T-helper 1 cell (primary cell): ENCODE results near the gene MBD4.
A peak's percentile ranks its signal among the peaks of the same experiment; 100 is the strongest.
"Not testable (repeated sequence)": the region's sequence is repeated elsewhere in the genome, so short reads cannot be mapped to it uniquely, and the experiment has no call there.

ENCODE experiments used
- DNase-seq, 5 donors: peaks; one replicate each; pipeline ENCODE4 v3.0.0-alpha.2; 2012 to 2020

MBD4 gene

GRCh38 chr3:129404130-129404529 lies 35.6 kb downstream of the MBD4 start:
- DNase-seq: no peak

GRCh38 chr3:129403450-129403849 lies 36.3 kb downstream of the MBD4 start:
- DNase-seq: no peak

GRCh38 chr3:129402616-129403015 lies 37.1 kb downstream of the MBD4 start:
- DNase-seq: no peak

- no peak for DNase-seq
Measured at GRCh38 chr3:129402210-129402609, 37.5 kb downstream of the MBD4 start.

- no peak for DNase-seq
Measured at GRCh38 chr3:129399895-129400357, 39.8 kb downstream of the MBD4 start.

GRCh38 chr3:129399145-129399894 lies 40.4 kb downstream of the MBD4 start:
- peak; percentile 38 to 87 (median 71) for DNase-seq

- peak in 2 of 5 donors; percentile 3 to 4 for DNase-seq
Measured at GRCh38 chr3:129398803-129399144, 41.0 kb downstream of the MBD4 start.

- not testable (repeated sequence) for DNase-seq
Measured at GRCh38 chr3:129393760-129394564, 45.8 kb downstream of the MBD4 start.

- no peak for DNase-seq
Measured at GRCh38 chr3:129393271-129393670, 46.5 kb downstream of the MBD4 start.

- not testable (repeated sequence) for DNase-seq
Measured at GRCh38 chr3:129392106-129392887, 47.5 kb downstream of the MBD4 start.

GRCh38 chr3:129391583-129391982 lies 48.2 kb downstream of the MBD4 start:
- not testable (repeated sequence) for DNase-seq

- DNase-seq: no peak
Measured at GRCh38 chr3:129389572-129389937, 50.2 kb downstream of the MBD4 start.

- not testable (repeated sequence) for DNase-seq
Measured at GRCh38 chr3:129388791-129389571, 50.8 kb downstream of the MBD4 start.

GRCh38 chr3:129387487-129387886 lies 52.3 kb downstream of the MBD4 start:
- no peak for DNase-seq

GRCh38 chr3:129386984-129387383 lies 52.8 kb downstream of the MBD4 start:
- DNase-seq: no peak

GRCh38 chr3:129385507-129385906 lies 54.2 kb downstream of the MBD4 start:
- DNase-seq: not testable (repeated sequence)

- DNase-seq: no peak
Measured at GRCh38 chr3:129384594-129385323, 55.0 kb downstream of the MBD4 start.

GRCh38 chr3:129384103-129384502 lies 55.6 kb downstream of the MBD4 start:
- DNase-seq: not testable (repeated sequence)

GRCh38 chr3:129383292-129383860 lies 56.4 kb downstream of the MBD4 start:
- DNase-seq: peak in 2 of 5 donors; percentile 11 to 40

- no peak for DNase-seq
Measured at GRCh38 chr3:129382366-129382765, 57.4 kb downstream of the MBD4 start.
